ENCODE results near the gene PPP4R2.

DNA sequence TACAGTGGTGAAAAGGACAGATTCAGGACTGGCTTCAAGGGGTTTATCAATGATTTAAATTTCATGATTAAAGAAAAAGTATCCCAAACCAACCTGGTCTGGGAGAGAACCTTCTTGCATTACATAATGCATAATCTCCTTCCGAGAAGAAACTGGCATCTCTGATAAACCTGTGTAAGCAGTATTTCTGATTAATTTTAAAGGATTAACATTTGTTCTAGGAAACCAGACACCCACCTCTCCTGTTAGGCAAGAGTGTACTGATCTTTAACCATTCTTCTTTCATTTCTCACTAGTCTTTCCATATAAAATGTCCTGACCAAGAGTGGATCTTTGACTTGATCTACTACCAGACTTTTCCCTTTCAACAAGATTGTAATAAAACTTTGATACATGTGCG lies 22.8 kb upstream of the PPP4R2 start:
- TF ChIP-seq CTCF (IDR thresholded peaks at IDR 0.05) (no peak), EP300 (IDR thresholded peaks at IDR 0.05) (no peak)

All from gastroesophageal sphincter (tissue), 3 donors.